Measurements from ENCODE around the gene LRRC28.

DNA sequence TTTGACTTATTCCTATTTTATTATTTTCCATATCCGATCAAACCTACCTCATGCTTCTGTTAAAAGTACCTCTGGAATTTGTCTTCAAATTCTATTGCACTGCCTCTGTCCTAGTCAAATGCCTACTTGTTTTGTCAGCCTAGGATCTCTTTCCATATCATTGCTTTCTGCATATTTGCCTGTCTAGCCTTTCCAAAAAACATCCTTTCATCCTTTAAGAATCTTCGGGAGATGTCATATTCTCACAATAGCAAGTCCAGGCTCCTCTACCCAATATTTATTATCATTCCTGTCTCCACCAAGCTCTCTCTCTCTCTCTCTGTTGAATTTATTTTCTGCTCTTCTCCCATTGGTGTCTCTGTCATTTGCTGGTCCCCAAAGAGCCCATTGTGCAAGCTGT lies 80.1 kb downstream of the LRRC28 start:
- TF ChIP-seq EZH2phosphoT487 (IDR thresholded peaks at IDR 0.05; ENCODE audit: borderline replicate concordance) (no peak), POLR2A (IDR thresholded peaks at IDR 0.05; ENCODE audit: borderline replicate concordance, extremely low read depth, insufficient read depth, insufficient read length) (no peak), TCF7L2 (IDR thresholded peaks at IDR 0.05; ENCODE audit: borderline replicate concordance, extremely low read depth, insufficient read depth, insufficient read length) (no peak), EZH2 (IDR thresholded peaks at IDR 0.05) (no peak)
- TF ChIP-seq, protein P1, sequence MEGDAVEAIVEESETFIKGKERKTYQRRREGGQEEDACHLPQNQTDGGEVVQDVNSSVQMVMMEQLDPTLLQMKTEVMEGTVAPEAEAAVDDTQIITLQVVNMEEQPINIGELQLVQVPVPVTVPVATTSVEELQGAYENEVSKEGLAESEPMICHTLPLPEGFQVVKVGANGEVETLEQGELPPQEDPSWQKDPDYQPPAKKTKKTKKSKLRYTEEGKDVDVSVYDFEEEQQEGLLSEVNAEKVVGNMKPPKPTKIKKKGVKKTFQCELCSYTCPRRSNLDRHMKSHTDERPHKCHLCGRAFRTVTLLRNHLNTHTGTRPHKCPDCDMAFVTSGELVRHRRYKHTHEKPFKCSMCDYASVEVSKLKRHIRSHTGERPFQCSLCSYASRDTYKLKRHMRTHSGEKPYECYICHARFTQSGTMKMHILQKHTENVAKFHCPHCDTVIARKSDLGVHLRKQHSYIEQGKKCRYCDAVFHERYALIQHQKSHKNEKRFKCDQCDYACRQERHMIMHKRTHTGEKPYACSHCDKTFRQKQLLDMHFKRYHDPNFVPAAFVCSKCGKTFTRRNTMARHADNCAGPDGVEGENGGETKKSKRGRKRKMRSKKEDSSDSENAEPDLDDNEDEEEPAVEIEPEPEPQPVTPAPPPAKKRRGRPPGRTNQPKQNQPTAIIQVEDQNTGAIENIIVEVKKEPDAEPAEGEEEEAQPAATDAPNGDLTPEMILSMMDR (IDR thresholded peaks at IDR 0.05 in 2 of 3, conservative IDR thresholded peaks at IDR 0.05 in 1 of 3; ENCODE audit: borderline replicate concordance in 1 of 3, insufficient read depth in 1 of 3, low read depth in 2 of 3, low read length in 2 of 3), result no peak

Data from HCT116 (cell line).